HG03520 (cell line): ENCODE data around the gene ARSH.
"Not testable (repeated sequence)": the region's sequence is repeated elsewhere in the genome, so short reads cannot be mapped to it uniquely, and the experiment has no call there.

Experiments
- ATAC-seq: cut with Tn5 transposase; IDR thresholded peaks from one replicate; pipeline ENCODE4 v1.9.1; 2021; ENCODE audit warnings: mild to moderate bottlenecking, moderate library complexity; ENCODE audit not compliant: unreplicated experiment

Gene ARSH

DNA sequence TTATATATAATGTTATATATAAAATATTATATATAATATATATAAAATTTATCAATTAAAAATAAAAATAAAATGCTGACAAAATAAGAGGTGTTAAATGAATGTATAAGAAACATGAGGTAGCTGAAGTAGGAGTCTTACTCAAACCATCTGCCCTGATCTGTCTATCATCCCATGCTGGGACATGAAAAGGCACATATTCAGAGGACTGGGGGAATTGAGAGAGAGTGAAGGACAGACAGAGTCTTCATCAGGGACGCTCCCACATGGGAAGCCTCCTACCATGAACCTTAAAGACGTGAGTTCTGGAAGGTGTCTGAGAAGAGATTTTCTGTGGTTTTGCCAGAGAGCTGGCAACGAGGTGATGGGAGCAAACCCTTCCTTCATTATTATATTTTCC is 30.9 kb downstream of the ARSH start:
- ATAC-seq: no peak

DNA sequence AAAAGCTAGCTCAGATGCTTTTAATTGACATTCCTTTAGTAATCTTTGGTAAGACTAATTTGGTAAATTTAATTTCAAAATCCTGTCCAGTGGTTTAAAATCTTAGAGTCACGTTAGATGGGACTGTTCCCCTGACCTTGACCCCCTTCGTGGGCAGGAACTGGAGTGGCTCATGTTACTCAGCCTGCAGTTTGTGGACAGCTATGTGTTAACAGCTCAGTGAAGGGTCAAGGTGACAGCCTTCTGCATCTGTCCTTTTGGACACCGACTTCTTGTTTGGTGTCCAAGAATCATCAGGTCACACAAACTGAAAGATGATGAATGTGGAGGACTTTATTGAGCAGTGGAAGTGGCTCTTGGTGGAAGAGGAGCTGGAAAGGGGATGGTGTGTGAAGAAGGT is 37.9 kb downstream of the ARSH start:
- ATAC-seq: no peak

DNA sequence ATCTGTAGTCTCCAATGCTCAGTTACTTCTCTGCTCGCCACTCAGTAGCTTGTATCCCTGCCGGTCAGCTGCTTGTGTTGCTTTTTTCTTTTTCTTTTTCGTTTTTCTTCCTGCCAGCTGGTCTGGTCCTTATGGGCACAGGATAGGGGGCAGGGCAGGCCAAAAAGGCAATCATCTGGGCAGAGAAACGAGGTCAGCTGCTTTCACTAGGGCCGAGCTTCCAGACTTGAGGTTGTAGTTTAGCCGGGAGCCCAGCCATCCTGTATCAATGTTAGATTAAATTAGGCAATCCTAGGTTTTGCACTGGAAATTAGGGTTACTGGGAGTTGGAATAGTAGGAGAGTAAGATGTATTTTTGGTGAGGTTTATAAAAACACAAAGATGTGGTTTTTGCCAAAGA is 38.3 kb downstream of the ARSH start:
- ATAC-seq: no peak

DNA sequence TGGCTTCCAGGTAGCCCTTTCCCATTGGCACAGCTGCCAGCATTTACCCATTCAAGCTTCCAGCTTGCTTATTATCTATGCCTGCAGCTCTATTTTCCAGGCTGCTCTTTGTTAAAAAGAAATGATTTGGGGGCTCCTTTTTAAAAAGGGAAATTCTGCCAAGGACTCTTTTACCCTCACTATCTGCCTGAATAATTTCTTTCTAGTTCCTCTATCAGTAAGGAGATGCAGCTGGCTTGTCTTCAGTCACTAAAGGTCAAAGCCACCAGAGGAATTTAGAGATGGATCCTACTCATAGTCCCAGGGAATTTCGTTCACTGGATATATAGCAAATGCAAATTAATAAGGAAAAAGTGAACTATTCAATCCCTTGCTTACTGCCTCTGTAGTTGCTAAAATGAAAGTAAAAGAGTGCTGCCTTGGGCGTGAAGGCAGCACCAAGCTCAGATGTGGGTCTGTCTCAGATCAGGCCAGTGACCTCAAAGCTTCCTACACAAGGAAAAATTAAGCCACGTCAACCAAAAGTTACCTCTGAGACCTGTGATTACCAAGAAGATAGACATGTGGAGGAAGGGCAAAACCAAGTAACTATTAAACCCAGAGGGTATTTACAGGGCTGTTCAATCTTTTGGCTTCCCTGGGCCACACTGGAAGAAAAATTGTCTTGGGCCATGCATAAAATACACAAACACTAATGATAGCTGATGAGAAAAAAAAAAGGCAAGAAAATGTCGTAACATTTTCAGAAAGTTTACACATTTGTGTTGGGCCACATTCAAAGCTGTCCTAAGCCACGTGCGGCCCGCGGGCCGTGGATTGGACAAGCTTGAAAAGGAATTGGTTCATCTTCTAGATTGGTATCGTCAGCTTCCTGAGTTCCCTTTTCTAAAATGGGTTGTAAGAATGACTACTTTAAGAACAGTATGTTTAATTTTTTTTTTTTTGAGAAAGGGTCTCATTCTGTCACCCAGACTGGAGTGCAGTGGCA is 40.2 kb downstream of the ARSH start:
- no peak for ATAC-seq

DNA sequence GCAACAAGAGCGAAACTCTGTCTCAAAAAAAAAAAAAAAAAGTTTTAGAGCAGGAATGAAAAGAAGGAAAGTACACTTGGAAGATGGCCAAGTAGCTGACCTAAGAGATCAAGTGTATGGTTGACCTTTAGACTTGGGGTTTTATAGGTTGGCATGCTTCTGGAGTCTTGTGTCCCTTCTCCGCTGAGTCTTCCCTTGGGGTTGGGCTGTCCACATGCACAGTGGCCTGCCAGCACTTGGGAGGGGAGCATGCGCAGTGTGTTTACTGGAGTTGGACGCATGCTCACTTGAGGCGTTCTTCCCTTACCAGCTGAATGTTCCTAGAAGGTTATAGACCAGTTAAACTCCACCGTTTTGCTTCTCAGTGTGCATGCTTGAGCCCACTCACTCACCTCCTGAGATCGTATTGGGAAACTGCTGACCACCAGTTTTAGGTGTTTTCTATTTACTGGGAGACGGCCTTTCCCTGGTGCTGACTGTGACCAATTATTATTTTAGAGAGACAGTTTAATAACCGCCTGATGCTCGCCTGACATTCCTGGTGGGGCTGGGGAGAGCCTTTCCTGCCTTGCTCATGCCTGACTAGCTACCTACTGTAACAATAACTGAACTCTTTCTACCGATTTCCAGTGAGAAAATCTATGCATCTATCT is 44.3 kb downstream of the ARSH start:
- ATAC-seq: not testable (repeated sequence)

DNA sequence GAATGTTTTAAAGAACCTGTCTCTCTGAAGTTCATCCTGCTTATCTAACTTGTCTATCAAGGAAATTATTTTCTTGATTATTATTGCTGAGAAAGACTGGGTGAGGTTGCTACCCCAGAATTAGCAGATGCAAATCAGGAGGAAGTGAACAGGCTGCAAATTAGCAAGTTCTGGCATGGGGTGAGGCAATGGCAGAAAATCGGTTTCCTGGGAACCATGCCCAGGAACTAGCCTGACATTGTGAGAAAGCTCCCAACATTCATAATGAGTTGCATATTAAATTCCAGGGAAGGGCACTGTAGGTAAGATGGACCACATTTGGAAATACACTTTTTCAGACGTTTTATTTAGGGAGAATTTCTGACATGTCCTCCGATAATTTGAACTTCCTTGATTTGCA is 46.5 kb downstream of the ARSH start:
- no peak for ATAC-seq

DNA sequence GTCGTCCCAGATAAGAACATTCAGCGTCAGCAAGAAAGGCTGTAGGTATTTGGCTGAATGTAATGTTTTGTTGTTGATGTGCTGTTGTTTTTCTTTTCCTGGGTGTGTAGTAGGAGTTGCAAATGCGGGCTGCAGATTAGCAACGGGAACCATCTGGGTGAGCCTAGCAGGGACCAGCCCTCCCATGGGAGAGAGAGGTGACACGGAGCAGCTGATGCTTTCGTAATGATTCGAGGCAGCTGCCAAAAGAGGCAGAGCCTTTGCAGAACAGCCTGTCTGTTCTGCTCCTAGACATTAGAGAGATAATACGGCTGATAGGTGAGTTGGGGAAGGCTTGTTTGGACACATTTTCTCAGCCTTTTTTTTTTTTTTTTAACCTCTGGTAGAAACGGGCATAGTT is 60.2 kb downstream of the ARSH start:
- no peak for ATAC-seq

DNA sequence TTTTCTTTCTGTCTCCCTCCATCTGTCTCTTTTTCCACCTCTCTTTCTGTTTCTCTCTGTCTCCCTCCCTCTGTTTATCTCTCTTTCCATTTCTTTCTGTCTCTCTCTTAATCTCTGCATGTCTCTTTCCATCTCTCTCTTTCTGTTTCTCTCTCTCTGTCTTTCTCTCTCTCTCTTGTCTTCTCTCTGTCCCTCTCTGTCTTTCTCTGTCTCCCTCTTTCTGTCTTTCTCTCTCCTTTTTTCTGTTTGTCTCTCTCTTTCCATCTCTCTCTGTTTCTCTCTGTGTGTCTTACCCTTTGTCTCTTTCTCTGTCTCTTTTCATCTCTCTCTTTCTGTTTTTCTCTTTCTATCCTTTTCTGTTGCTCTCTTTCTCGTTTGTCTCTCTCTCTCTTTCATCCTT is 69.6 kb downstream of the ARSH start:
- no peak for ATAC-seq

DNA sequence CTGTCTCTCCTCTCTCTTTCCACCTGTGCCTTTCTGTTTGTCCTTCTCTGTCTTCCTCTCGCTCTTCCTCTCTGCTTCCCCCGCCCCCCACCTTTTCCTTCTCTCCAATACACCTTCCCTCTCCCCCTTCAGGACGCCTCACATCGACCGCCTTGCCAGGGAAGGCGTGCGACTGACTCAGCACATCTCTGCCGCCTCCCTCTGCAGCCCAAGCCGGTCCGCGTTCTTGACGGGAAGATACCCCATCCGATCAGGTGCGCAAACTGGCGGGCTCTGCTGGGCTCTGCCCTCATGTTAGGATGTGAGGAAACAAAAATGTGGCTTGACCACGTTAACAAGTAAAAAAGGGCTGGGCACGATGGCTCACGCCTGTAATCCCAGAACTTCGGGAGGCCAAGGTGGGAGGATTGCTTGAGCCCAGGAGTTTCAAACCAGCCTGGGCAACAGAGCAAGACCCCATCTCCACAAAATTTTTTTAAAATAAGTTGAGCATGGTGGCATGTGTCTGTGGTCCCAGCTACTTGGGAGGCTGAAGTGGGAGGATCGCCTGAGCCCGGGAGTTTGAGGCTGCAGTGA is 70.2 kb downstream of the ARSH start:
- ATAC-seq: no peak
